Fibroblast of lung (primary cell): ENCODE measurements around the gene CHCHD10. TPM values are rescaled to one million over a fixed set of nuclear protein-coding genes. Genes with fewer than 3 reads are reported as not detected.
A peak's percentile ranks its signal among the peaks of the same experiment; 100 is the strongest.

Experiments used
- DNase-seq, 2 donors: peaks; one replicate each; pipeline versions ENCODE4 v3.0.0 to v3.0.0-alpha.2; 2010; ENCODE audit warnings: low read depth in 2 of 2
- H2AFZ ChIP-seq: 2 replicates; pipeline ENCODE4 v1.5.1; 2012; ENCODE audit warnings: low read length, control low read depth, inconsistent platforms
- H3K27ac ChIP-seq: 2 replicates; pipeline ENCODE4 v1.5.1; 2011; ENCODE audit warnings: low read length, control low read depth; ENCODE audit not compliant: insufficient read depth
- H3K27me3 ChIP-seq: 2 replicates; pipeline ENCODE4 v1.5.1; 2011; ENCODE audit warnings: mild to moderate bottlenecking, low read length; ENCODE audit not compliant: control insufficient read depth, insufficient read depth
- H3K36me3 ChIP-seq: 2 replicates; pipeline ENCODE4 v1.5.1; 2011; ENCODE audit warnings: low read length; ENCODE audit not compliant: control insufficient read depth, insufficient read depth
- H3K4me1 ChIP-seq: 2 replicates; pipeline ENCODE4 v1.5.1; 2011; ENCODE audit warnings: low read length; ENCODE audit not compliant: control insufficient read depth, insufficient read depth; ENCODE audit errors: extremely low read depth
- H3K4me2 ChIP-seq: 2 replicates; pipeline ENCODE4 v1.5.1; 2011; ENCODE audit warnings: low read length, control low read depth; ENCODE audit not compliant: insufficient read depth; ENCODE audit errors: extremely low read depth
- H3K4me3 ChIP-seq, 4 experiments: fragments of 200-600 bp in 1 of 4; sonication (generic) in 1 of 4; replicated peaks in 1 of 4; 2 replicates each; pipeline ENCODE4 v1.5.1; 2011 to 2016; ENCODE audit warnings: low read length in 4 of 4, low read depth in 3 of 4, mild to moderate bottlenecking in 3 of 4, control low read depth in 2 of 4, inconsistent platforms in 1 of 4, mixed read lengths in 1 of 4; ENCODE audit not compliant: insufficient read depth in 1 of 4; ENCODE audit errors: control extremely low read depth in 1 of 4
- H3K79me2 ChIP-seq: 2 replicates; pipeline ENCODE4 v1.5.1; 2012; ENCODE audit warnings: mild to moderate bottlenecking, low read length, inconsistent platforms; ENCODE audit not compliant: control insufficient read depth, insufficient read depth
- H3K9ac ChIP-seq: 2 replicates; pipeline ENCODE4 v1.5.1; 2011; ENCODE audit warnings: mild to moderate bottlenecking, low read length, control low read depth; ENCODE audit not compliant: insufficient read depth
- H3K9me3 ChIP-seq: 2 replicates; pipeline ENCODE4 v1.5.1; 2012; ENCODE audit warnings: low read depth, low read length; ENCODE audit not compliant: control insufficient read depth, insufficient read depth
- H4K20me1 ChIP-seq: 2 replicates; pipeline ENCODE4 v1.5.1; 2011; ENCODE audit warnings: low read length; ENCODE audit not compliant: control insufficient read depth, insufficient read depth; ENCODE audit errors: extremely low read depth
- CTCF ChIP-seq, 2 donors: IDR thresholded peaks in 1 of 2; conservative IDR thresholded peaks in 1 of 2; 1 replicate in 1 of 2; 2 replicates in 1 of 2; pipeline ENCODE4 v1.5.1; 2011 to 2012; ENCODE audit warnings: low read length in 2 of 2, control low read depth in 1 of 2, inconsistent platforms in 1 of 2, low read depth in 1 of 2, mild to moderate bottlenecking in 1 of 2
- EZH2 ChIP-seq: IDR thresholded peaks from 2 replicates; pipeline ENCODE4 v1.5.1; 2012; ENCODE audit warnings: low read length, control low read depth, mild to moderate bottlenecking; ENCODE audit errors: missing control alignments
- polyA plus RNA-seq, 2 donors: library from polyadenylated mRNA; depleted of rRNA in 1 of 2; stranded (reverse) in 1 of 2; unstranded in 1 of 2; fragments of >200 nt; gene quantifications; 2 replicates each; pipeline ENCODE4 v1.2.1, GENCODE V29; 2011 to 2012; ENCODE audit warnings: missing spikeins in 1 of 2
- total RNA-seq: library from RNA; depleted of rRNA; stranded (reverse); fragments of >200 nt; gene quantifications from 2 replicates; pipeline ENCODE4 v1.2.1, GENCODE V29; 2014

CHCHD10 gene
- total and polyA plus RNA-seq, 2 donors (not counting 1 experiment from before 2014, with no cell fraction given) = 5.4 to 11.4 TPM

- Histone ChIP-seq H2AFZ (no peak overlapping the region), H3K4me3 (no peak overlapping the region), H3K27me3 (no peaks in the 10 kb centered on the region), H3K4me1 (no peaks in the 10 kb centered on the region), H4K20me1 (no peaks in the 10 kb centered on the region), H3K9me3 (no peaks in the 10 kb centered on the region), H3K9ac (no peak overlapping the region), H3K4me2 (no peak overlapping the region), H3K27ac (no peak overlapping the region), H3K79me2 (no peaks in the 10 kb centered on the region), H3K36me3 (peaks cover 34% of the 10 kb centered on the region)
- no peak for DNase-seq
- TF ChIP-seq EZH2 (no peak), CTCF (conservative IDR thresholded peaks at IDR 0.05 in 1 of 2, IDR thresholded peaks at IDR 0.05 in 1 of 2; ENCODE audit: low read depth in 1 of 2, low read length in 2 of 2) (no peak)
Observed at GRCh38 chr22:23801238-23801821, 33.6 kb upstream of the CHCHD10 start.

- H3K27ac ChIP-seq = no peak overlapping the region
- TF ChIP-seq EZH2 (no peak), CTCF (conservative IDR thresholded peaks at IDR 0.05 in 1 of 2, IDR thresholded peaks at IDR 0.05 in 1 of 2; ENCODE audit: low read depth in 1 of 2, low read length in 2 of 2) (no peak)
- no peaks in the 10 kb centered on the region for H3K27me3 ChIP-seq
- no peak overlapping the region for H3K4me2 ChIP-seq
- H2AFZ ChIP-seq = no peak overlapping the region
- H3K79me2 ChIP-seq = no peaks in the 10 kb centered on the region
- H4K20me1 ChIP-seq = no peaks in the 10 kb centered on the region
- no peak for DNase-seq
- H3K4me3 ChIP-seq = no peak overlapping the region
- H3K4me1 ChIP-seq = no peaks in the 10 kb centered on the region
- peaks cover 34% of the 10 kb centered on the region for H3K36me3 ChIP-seq
- H3K9ac ChIP-seq = no peak overlapping the region
- H3K9me3 ChIP-seq = no peaks in the 10 kb centered on the region
Observed at GRCh38 chr22:23800297-23801237, 32.8 kb upstream of the CHCHD10 start.

- no peak overlapping the region for H3K27ac ChIP-seq
- no peak for TF ChIP-seq CTCF (conservative IDR thresholded peaks at IDR 0.05 in 1 of 2, IDR thresholded peaks at IDR 0.05 in 1 of 2; ENCODE audit: low read depth in 1 of 2, low read length in 2 of 2)
- TF ChIP-seq EZH2 = no peak
- no peak overlapping the region for H3K4me2 ChIP-seq
- no peaks in the 10 kb centered on the region for H3K9me3 ChIP-seq
- H3K79me2 ChIP-seq = peaks cover 14% of the 10 kb centered on the region
- DNase-seq = peak in 1 of 2 donors; percentile 39
- no peaks in the 10 kb centered on the region for H4K20me1 ChIP-seq
- no peak overlapping the region for H2AFZ ChIP-seq
- H3K9ac ChIP-seq = no peak overlapping the region
- peaks cover 22% of the 10 kb centered on the region for H3K36me3 ChIP-seq
- no peak overlapping the region for H3K4me3 ChIP-seq
- peaks cover 2% of the 10 kb centered on the region for H3K4me1 ChIP-seq
- H3K27me3 ChIP-seq = no peaks in the 10 kb centered on the region
Observed at GRCh38 chr22:23796461-23796860, 28.7 kb upstream of the CHCHD10 start.
